Camera-type eye (tissue), 1 donor: ENCODE results near the gene CAPG. TPM values are rescaled to one million over a fixed set of nuclear protein-coding genes. Genes with fewer than 3 reads are reported as not detected.

Experiments used
- total RNA-seq: library from RNA; depleted of rRNA; stranded (reverse); fragments of >200 nt; gene quantifications from one replicate; pipeline ENCODE4 v1.2.3, GENCODE V29; 2014

Gene CAPG, protein sequence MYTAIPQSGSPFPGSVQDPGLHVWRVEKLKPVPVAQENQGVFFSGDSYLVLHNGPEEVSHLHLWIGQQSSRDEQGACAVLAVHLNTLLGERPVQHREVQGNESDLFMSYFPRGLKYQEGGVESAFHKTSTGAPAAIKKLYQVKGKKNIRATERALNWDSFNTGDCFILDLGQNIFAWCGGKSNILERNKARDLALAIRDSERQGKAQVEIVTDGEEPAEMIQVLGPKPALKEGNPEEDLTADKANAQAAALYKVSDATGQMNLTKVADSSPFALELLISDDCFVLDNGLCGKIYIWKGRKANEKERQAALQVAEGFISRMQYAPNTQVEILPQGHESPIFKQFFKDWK
- total RNA-seq: 27.8 TPM

DNA sequence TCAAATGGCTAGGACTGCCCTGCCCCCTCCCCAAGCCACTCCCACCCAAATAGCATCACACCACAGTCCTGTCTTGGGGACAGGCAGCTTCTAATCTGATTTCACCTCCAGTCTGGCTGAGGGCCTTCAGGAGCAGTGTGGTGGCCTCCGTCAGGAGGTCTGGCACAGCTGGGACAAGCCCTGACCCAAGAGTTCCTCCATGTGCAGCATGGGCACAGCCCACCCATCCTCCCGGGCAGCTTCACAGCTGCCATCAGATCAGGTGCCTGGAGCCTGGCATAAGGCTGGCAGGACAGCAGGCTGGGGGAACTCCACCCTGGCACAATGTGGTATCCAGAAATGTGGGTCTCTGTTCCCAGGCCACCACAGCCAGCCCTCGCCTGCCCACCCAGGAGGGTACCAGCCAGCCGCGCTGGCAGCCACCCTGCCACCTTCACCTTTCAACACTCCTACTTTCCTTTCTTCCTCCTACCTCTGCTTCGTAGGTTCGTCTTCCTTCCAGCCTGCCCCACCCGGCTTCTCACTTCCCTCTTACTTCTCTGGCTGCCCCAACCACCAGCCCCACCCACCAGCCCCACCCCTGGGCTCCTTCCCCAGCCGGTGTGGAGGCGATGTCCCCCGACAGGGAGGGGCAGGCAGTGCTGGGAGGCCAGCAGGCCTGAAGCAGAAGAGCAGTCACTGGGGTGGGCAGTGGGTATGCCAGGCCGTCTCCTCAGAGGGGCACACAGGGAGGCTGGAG, at the start of gene CAPG:
Gene CAPG, minus strand, starts transcription at position 522 of the 739 bp plus-strand sequence. CDS start 8,221 bp downstream, outside the sequence.

DNA sequence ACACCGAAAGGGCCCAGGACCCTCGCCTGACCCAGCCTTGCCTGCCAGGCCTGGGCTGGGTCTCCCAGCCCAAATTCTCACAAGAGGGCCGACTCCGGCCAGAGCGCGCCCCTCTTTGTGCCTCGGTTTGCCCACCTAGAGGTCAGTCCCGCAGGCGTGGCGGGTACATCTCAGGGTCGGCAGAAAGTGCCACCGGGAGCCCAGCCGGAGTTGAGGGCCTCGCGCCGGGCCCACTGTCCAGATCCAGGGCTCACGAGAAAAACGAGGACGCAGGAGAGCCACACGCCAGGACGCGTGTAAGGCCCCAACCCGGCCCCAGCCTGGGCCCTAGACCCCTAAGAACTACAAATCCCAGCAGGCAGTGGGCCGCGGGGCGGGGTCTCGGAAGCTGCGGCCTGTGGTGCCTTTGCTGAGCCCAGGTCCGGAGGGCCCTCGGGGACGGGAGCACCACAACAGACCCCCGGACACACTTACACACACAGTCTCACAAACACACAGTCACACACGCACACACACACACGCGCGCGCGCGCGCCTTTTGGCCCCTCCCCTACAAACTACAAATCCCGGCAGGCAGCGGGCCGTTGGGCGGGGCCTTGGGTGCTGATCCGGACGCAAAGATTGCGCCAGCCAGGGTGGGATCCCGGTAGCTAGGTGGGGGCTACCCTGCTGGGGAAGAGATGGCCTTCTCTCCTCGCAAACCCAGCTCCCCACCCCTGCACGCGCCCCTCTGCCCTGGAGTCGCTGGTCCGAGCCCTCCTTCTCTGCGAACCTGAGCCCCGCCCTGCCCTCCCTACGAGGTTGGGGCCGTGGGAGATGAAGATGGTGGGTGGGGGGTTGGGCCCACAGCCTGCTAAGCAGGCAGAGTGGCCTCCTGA, 8.2 kb upstream of the CAPG start, which contains the start of gene SH2D6:
Gene SH2D6, plus strand, starts transcription at position 583 of the 877 bp plus-strand sequence. CDS start 10,752 bp downstream, outside the sequence.

DNA sequence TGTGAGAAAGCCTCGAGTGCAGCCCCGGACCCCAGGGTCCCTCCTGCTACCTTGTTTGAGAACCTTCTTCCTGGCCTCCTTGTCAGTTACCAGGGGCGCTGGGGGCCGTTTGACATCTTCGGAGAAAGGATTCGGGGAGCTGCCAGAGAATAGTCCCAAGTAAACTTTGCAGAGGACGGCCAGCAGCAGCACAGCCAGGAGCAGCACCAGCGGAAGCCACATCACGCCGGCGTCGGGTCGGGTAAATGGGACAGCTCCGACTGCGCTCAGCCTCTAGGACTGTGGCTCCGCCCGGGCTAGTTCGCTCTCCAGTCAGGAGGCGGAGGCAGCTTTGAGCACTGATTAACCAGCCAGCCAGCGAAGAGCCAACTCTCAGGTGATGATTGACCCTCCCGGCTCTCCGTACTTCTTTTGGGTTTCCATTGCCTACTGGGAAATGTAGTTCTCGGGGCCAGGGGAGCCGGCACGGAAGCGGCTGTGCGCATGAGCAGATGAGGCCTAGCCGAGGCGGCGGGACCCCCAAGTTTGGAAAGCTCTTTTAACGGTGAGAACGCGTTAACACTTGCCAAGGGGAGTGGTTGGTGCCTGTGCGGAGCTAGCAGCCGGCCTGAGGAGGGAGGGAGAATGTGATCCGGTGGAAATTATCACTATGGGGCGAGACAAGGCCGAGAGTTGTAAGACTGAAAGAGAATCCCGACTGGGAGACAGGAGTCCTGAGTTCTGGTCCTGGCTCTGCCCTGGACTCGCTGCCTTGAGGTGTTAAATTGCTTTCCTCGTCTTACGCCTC, 55.7 kb downstream of the CAPG start, which contains the start of the genes ELMOD3 and RETSAT:
Gene ELMOD3, plus strand, starts transcription at position 484 of the 787 bp plus-strand sequence. CDS start 2,430 bp downstream, outside the sequence.
Gene RETSAT, minus strand, starts transcription at position 243 of the 787 bp plus-strand sequence. Its CDS starts 21 bp downstream, at position 222.

Other genes starting within 250 kb of the CAPG start
- gene TGOLN2, start 82.4 kb downstream of the CAPG start, total RNA-seq: 86.6 TPM
- 23.0 TPM for gene RETSAT, start 55.8 kb downstream of the CAPG start, total RNA-seq
- 28.5 TPM for gene ELMOD3, start 55.6 kb downstream of the CAPG start, total RNA-seq
- not detected for gene SH2D6, start 8.3 kb upstream of the CAPG start, total RNA-seq
- 165 TPM for gene MAT2A, start 128.8 kb upstream of the CAPG start, total RNA-seq
- gene GGCX, start 151.1 kb upstream of the CAPG start, total RNA-seq: 48.6 TPM
- 8.5 TPM for gene VAMP8, start 167.2 kb upstream of the CAPG start, total RNA-seq
- 10.7 TPM for gene VAMP5, start 174.1 kb upstream of the CAPG start, total RNA-seq
- 67.1 TPM for gene RNF181, start 185.4 kb upstream of the CAPG start, total RNA-seq
- gene TMEM150A, start 192.3 kb upstream of the CAPG start, total RNA-seq: 4.0 TPM
- 27.0 TPM for gene C2orf68, start 201.7 kb upstream of the CAPG start, total RNA-seq
- gene USP39, start 205.8 kb upstream of the CAPG start, total RNA-seq: 55.5 TPM